MM.1S (cell line): Measurements from ENCODE around the gene IVD.

ENCODE experiments used
- EZH2phosphoT487 ChIP-seq: fragments of 300-600 bp; sonication (generic); IDR thresholded peaks from 2 replicates; pipeline ENCODE4 v1.6.1; 2018; ENCODE audit warnings: antibody characterized with exemption, low read length
- TF ChIP-seq, protein P1 (sequence below): fragments of 300-600 bp; sonication (generic); IDR thresholded peaks from 2 replicates; pipeline ENCODE4 v1.5.1; 2016; ENCODE audit warnings: antibody characterized with exemption, low read length, mixed read lengths

DNA sequence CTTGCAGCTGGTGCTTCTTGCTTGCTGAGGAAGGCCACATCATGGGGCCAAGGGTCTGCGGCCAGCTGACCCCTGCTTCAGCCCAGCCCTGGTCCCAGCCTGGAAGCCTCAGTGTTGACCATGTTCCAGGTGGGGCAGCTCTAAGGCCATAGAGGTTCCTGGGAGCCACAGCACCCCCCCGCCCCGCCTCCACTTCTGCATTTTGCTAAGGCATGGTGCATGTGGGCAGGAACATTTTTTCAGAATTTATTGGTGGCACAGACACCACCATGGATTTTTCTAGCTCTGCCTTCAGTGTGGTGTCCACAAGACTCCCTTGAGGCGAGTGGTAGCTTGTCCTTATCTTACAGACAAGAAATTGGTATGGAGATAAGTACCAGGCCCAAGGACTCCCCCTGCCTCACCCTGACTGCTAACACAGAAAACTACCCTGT, 63.3 kb downstream of the IVD start:
- TF ChIP-seq, protein P1, sequence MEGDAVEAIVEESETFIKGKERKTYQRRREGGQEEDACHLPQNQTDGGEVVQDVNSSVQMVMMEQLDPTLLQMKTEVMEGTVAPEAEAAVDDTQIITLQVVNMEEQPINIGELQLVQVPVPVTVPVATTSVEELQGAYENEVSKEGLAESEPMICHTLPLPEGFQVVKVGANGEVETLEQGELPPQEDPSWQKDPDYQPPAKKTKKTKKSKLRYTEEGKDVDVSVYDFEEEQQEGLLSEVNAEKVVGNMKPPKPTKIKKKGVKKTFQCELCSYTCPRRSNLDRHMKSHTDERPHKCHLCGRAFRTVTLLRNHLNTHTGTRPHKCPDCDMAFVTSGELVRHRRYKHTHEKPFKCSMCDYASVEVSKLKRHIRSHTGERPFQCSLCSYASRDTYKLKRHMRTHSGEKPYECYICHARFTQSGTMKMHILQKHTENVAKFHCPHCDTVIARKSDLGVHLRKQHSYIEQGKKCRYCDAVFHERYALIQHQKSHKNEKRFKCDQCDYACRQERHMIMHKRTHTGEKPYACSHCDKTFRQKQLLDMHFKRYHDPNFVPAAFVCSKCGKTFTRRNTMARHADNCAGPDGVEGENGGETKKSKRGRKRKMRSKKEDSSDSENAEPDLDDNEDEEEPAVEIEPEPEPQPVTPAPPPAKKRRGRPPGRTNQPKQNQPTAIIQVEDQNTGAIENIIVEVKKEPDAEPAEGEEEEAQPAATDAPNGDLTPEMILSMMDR = no peak
- no peak for TF ChIP-seq EZH2phosphoT487
